MCF 10A (cell line): ENCODE results near the gene HTRA2. TPM values are rescaled to one million over a fixed set of nuclear protein-coding genes. Genes with fewer than 3 reads are reported as not detected.
A peak's percentile ranks its signal among the peaks of the same experiment; 100 is the strongest.

Source experiments
- BruUV-seq: library from RNA; stranded (reverse); fragments of 400-500 nt; replicated peaks from 2 replicates; lab custom pipeline; 2021; lab: Mats Ljungman, UMichigan
- CTCF ChIA-PET: fragments of 300-600 bp; sonication (Branson Sonifier 250); formaldehyde crosslinking; extraction: SDS; loops from one replicate; lab custom pipeline; 2021; ENCODE audit warnings: antibody characterized with exemption, inconsistent platforms; lab: Yijun Ruan, JAX
- POLR2A ChIA-PET: fragments of 300-600, 350-650 bp; sonication (Branson Sonifier 250); formaldehyde crosslinking; extraction: SDS; loops from one replicate; lab custom pipeline; 2020; ENCODE audit warnings: antibody characterized with exemption, inconsistent platforms; lab: Yijun Ruan, JAX
- DNase-seq: peaks from one replicate; pipeline ENCODE4 v3.0.0-alpha.2; 2018; ENCODE audit not compliant: unreplicated experiment
- H3K27ac Mint-ChIP-seq: one replicate; pipeline ENCODE4 v1.8.0; 2022; ENCODE audit warnings: mild to moderate bottlenecking, low read depth, mixed read lengths; ENCODE audit not compliant: unreplicated experiment
- H3K27me3 Mint-ChIP-seq: one replicate; pipeline ENCODE4 v1.8.0; 2022; ENCODE audit warnings: mixed read lengths; ENCODE audit not compliant: insufficient read depth, unreplicated experiment
- H3K36me3 Mint-ChIP-seq: one replicate; pipeline ENCODE4 v1.8.0; 2022; ENCODE audit warnings: mild to moderate bottlenecking, moderate library complexity, mixed read lengths; ENCODE audit not compliant: insufficient read depth, unreplicated experiment
- H3K4me1 Mint-ChIP-seq: one replicate; pipeline ENCODE4 v1.8.0; 2022; ENCODE audit warnings: mixed read lengths; ENCODE audit not compliant: insufficient read depth, unreplicated experiment
- H3K4me3 Mint-ChIP-seq: one replicate; pipeline ENCODE4 v1.8.0; 2022; ENCODE audit warnings: mild to moderate bottlenecking, moderate library complexity, mixed read lengths; ENCODE audit not compliant: unreplicated experiment
- H3K9me3 Mint-ChIP-seq: one replicate; pipeline ENCODE4 v1.8.0; 2022; ENCODE audit warnings: mixed read lengths; ENCODE audit not compliant: unreplicated experiment
- intact Hi-C: fragments of 100-400 bp; cut with micrococcal nuclease; formaldehyde crosslinking; loops from 2 replicates; pipeline ENCODE4 v1.14.1; 2022
- total RNA-seq: library from RNA; stranded (reverse); gene quantifications from 2 replicates; pipeline ENCODE4 v1.2.3, GENCODE V29; 2022
- TF ChIP-seq, protein P1 (sequence below): fragments of 200-600 bp; IDR thresholded peaks from one replicate; pipeline ENCODE4 v1.8.0; 2022; ENCODE audit warnings: antibody characterized with exemption, mild to moderate bottlenecking; ENCODE audit not compliant: unreplicated experiment

HTRA2 gene
- total RNA-seq, 1 experiment from 2014 or later, result 27.6 TPM

DNA sequence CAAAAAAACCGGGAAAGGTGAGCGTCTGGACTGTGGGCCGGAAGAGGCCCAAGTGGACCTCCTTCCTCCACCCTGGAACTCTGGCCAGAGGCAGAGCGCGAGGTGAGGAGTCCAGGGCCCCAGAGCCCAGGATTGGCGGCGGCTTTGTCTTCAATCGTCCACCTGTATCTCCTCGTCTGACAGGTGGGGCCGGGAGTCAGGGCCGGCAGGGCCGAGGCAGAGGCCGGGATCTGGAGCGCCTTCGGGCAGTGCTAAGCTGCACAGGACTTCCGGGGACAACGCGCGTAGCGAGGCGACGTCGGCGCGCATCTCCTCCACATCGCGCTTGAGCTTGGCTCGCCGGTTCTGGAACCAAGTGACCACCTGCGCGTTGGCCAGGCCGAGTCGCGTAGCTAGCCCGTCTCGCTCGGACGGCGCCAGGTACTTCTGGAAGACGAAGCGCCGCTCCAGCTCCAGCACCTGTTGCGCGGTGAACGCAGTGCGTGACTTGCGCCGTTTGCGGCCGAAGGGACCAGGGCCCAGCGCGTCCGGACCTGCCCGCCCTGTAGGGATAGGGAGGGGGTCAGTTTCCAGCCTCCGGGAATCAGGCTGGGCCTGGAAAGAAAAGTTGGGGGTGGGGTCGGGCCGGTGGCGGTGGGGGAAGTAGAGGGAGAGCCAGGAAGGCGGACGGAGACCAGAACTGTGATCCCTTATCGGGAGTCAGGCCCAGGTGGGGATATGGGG is 31.8 kb upstream of the HTRA2 start:
- intact Hi-C loops, result no loop called here
- Mint-ChIP-seq H3K27ac (no peak overlapping the region), H3K4me1 (peaks cover 11% of the 10 kb centered on the region), H3K36me3 (peaks cover 8% of the 10 kb centered on the region), H3K4me3 (peak overlapping the region; percentile 51), H3K27me3 (peaks cover 16% of the 10 kb centered on the region), H3K9me3 (no peaks in the 10 kb centered on the region)
- CTCF ChIA-PET, result interaction anchor here (1.5 kb wide), 1 partner anchor 14 kb away, joined by 5 read pairs; the partner anchor contains the start of genes CCDC142 and TTC31
- no peak for DNase-seq
- BruUV-seq, result no TSS peak
- TF ChIP-seq, protein P1, sequence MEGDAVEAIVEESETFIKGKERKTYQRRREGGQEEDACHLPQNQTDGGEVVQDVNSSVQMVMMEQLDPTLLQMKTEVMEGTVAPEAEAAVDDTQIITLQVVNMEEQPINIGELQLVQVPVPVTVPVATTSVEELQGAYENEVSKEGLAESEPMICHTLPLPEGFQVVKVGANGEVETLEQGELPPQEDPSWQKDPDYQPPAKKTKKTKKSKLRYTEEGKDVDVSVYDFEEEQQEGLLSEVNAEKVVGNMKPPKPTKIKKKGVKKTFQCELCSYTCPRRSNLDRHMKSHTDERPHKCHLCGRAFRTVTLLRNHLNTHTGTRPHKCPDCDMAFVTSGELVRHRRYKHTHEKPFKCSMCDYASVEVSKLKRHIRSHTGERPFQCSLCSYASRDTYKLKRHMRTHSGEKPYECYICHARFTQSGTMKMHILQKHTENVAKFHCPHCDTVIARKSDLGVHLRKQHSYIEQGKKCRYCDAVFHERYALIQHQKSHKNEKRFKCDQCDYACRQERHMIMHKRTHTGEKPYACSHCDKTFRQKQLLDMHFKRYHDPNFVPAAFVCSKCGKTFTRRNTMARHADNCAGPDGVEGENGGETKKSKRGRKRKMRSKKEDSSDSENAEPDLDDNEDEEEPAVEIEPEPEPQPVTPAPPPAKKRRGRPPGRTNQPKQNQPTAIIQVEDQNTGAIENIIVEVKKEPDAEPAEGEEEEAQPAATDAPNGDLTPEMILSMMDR, result no peak
- POLR2A ChIA-PET, result interaction anchor here (0.6 to 1.9 kb wide), 4 partner anchors 9 to 89 kb away, joined by 3 to 9 read pairs (median 4); partner anchors contain the start of gene PCGF1

DNA sequence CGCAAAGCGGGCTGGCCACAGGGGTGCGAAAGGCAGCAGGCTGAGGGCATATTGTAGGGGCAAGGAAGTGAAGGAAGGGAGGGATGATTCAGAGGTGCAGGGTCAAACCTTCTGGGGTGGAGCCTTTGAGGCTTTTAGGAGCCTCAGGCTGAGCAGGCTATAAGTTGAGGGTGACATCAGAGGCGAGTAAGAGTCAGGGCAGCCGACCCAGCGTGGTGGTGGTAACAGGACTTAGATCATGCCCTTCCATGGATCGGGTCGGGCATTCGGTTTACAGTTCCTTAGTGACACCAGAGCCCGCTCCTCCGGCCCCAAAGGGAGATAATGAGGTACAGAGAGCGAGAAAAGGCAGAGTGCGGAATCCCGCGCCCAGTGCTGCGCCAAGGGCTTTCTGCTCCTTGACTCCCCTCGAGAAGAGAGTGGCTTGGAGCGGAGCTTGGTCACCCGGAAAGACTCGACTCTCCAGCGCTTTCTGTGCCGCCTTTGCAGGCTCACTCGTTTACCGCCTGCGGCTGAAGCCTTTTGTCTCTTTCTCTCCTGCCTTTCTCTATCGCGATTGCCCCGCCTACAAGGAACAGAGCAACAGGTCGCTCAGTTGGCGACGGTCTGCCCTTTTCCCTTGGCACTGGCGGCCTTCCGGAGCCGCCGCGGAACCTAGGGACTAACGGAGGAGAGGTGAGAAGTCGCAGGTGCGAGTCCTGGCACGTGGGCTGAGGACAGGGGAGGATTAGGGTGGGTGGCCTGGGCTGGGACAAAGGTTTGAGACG is 31.1 kb upstream of the HTRA2 start:
- no peaks in the 10 kb centered on the region for H3K9me3 Mint-ChIP-seq
- intact Hi-C loops, result no loop called here
- no TSS peak for BruUV-seq
- H3K27ac Mint-ChIP-seq, result no peak overlapping the region
- CTCF ChIA-PET, result interaction anchor here (1.5 kb wide), 1 partner anchor 15 kb away, joined by 5 read pairs; the partner anchor contains the start of genes CCDC142 and TTC31
- H3K36me3 Mint-ChIP-seq, result peaks cover 14% of the 10 kb centered on the region
- peak overlapping the region; percentile 51 for H3K4me3 Mint-ChIP-seq
- DNase-seq, result no peak
- H3K4me1 Mint-ChIP-seq, result peaks cover 11% of the 10 kb centered on the region
- TF ChIP-seq, protein P1, result no peak
- H3K27me3 Mint-ChIP-seq, result peaks cover 16% of the 10 kb centered on the region
- POLR2A ChIA-PET, result interaction anchor here (0.6 to 1.9 kb wide), 3 partner anchors 8 to 87 kb away, joined by 3 to 9 read pairs (median 3); partner anchors contain the start of gene PCGF1

DNA sequence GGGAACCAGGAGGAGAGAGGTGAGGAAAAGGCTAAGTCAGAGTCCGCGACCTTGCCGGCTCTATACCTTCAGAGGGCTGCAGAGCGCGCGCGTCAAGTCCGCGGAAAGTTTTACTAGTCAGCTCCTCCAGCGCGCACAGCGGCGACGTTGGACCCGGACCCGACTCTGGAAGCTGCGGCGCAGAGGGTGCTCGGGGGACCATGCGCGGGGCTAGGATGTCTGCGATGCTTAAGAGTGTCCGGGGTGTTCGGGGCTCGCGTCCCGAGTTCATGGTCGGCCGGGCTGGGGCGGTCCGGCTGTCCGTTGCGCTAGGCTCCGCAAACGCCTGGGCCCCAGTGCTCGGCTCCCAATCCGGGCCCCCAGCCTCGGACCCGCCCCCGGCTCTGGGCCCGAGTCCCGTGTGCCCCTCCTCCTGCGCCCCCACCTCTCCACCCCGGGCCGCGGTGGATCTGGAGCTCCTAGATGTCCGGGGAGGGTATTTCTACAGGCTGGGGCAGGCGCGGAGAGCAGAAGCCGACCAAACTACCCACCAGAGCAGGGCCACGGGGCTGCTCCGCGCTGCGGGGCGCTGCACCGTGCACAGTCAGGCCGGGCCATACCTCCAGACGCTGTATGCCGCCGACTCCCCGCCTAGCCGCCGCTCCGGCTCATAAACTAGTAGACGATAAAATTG is 30.3 kb upstream of the HTRA2 start, which contains the start of gene LBX2:
Gene LBX2 (minus strand): TSS at position 337 of the 673 bp plus-strand sequence. CDS start 66 bp downstream, at position 271.
- ChIA-PET POLR2A (no interaction called here), CTCF (no interaction called here)
- peaks cover 11% of the 10 kb centered on the region for H3K4me1 Mint-ChIP-seq
- DNase-seq, result no peak
- intact Hi-C loops, result no loop called here
- H3K4me3 Mint-ChIP-seq, result peak within 1 kb of the TSS; percentile 51
- TF ChIP-seq, protein P1, result no peak
- no peaks in the 10 kb centered on the region for H3K9me3 Mint-ChIP-seq
- peaks cover 21% of the 10 kb centered on the region for H3K36me3 Mint-ChIP-seq
- H3K27me3 Mint-ChIP-seq, result peaks cover 16% of the 10 kb centered on the region
- BruUV-seq, result no TSS peak
- no peak within 1 kb of the TSS for H3K27ac Mint-ChIP-seq
